Epidermal melanocyte (primary cell): ENCODE measurements around the gene CSTF2.
"Not testable (repeated sequence)": the region's sequence is repeated elsewhere in the genome, so short reads cannot be mapped to it uniquely, and the experiment has no call there.

Experiments
- DNase-seq: peaks from one replicate; pipeline ENCODE4 v3.0.0; 2011; ENCODE audit warnings: low spot score; ENCODE audit not compliant: insufficient read length

The CSTF2 gene, protein sequence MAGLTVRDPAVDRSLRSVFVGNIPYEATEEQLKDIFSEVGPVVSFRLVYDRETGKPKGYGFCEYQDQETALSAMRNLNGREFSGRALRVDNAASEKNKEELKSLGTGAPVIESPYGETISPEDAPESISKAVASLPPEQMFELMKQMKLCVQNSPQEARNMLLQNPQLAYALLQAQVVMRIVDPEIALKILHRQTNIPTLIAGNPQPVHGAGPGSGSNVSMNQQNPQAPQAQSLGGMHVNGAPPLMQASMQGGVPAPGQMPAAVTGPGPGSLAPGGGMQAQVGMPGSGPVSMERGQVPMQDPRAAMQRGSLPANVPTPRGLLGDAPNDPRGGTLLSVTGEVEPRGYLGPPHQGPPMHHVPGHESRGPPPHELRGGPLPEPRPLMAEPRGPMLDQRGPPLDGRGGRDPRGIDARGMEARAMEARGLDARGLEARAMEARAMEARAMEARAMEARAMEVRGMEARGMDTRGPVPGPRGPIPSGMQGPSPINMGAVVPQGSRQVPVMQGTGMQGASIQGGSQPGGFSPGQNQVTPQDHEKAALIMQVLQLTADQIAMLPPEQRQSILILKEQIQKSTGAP

DNA sequence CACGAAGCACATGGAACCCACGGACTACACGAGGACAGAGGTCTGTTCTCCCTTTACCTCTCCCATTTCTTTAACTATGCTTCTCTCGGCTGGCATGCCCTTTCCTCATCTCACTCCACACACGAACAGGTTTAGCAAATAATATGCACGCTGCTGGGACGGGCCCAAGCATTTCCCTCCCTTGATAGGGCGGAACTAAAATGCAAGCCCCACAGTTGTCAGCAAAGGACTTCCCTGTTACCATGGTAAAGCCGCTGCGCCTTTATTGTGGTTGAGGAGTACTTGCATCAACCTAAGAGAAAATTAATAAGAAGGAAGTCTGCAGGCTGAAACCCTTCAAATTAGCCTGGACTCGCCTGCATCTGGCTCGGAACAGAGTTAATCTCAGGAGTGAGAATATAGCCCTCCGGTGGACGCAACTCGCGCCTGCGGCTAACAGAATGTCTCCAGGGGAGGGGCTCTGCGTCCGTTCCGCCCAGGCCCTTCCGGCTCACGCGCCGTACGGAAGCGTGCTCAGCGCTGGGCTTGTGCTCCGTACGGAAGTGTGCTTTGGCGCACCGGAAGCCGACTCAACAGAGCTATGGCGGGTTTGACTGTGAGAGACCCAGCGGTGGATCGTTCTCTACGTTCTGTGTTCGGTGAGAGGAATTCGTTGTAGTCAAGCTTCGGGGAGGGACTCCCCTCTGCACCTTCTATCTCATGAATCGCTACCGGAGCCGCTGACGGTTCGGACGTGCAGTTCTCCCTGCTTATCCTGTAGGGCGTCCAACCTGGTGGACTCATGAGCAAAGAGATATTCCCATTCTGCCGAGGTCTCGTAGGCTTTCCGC, at the start of gene CSTF2:
CSTF2 (plus strand) TSS at position 555 of the 830 bp plus-strand sequence; CDS start at position 581, 26 bp downstream.
- DNase-seq: peak; percentile 59

DNA sequence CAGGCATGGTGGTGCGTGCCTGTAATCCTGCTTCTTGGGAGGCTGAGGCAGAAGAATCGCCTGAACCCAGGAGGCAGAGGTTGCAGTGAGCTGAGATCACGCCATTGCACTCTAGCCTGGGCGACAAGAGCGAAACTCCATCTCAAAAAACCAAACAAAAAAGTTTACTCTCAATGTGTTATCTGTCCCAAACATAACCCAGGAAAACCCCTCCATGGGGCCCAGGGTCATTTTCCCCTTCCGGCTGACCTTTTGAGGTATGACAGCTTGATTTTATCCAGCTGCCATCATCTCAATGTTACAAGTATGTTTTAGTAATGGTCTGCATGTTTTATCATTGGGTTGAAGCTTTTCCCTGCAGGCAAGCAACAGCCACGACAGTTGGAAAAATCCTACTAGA, 23.8 kb upstream of the CSTF2 start:
- not testable (repeated sequence) for DNase-seq

DNA sequence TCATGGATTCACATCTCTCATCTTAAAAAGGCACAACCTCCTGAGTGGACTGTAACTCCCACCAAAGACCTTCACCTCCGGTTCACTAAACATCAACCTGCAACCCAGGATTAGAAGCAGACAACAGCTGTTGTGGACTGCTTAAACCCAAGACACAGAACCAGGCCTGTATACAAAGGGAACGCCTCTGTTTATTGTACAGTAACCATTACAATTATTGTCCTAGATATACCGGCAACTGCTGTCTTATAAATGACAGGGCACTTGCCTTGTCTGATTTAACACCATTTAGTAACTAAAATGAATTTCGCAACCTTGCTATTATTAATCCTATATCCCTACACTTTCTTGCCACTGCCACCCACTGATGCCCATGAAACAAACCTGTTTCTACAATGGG, 22.8 kb upstream of the CSTF2 start:
- no peak for DNase-seq

DNA sequence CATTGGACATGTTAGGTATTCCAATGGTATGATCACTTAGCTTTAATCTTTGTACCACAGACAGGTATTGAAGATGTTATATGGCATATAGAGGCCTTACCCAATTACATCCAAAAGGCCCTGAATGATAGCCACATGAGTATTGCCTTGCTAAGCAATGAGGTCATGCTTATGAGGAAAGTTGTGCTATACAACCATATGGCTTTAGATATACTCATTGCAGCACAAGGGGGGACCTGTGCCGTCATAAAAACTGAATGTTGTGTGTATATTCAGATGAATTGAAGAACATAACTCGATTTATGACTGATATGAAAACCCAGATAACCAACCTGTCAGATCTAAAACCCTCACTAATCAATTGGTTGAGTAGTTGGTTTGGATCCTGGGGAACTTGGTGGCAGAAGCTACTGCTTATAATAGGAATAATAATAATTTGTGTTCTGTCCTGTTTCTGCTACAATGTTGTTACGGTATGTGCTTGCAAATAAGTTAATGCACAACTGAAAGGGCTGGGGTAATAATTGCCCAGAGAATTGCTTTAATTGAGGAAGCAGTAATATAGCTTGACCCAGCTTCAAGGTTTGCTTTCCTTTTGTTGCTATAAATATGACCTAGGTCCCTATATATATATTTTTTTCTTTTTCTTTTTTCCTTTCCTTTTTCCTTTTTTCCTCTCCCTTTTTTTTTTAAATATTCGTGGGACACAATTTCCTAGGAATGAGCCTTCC, 21.5 kb upstream of the CSTF2 start:
- DNase-seq: no peak

DNA sequence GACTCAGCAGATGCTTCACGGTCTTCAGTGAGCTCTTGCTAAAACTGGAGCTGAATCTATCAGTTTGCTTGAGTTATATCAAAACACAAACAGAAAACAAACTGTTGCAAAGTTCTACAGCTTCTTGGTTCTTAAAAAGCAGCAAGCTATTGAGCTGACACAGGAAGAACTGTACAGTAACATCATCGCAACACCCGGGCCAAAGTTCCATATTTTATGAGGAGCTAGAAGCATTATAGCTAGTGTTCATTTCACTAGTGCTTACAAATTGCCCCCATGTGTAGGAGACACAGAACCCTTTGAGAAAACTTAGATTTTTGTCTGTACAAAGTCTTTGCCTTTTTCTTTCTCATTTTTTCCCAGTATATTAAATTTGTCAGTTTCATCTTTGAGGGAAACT, 17.3 kb upstream of the CSTF2 start:
- no peak for DNase-seq

DNA sequence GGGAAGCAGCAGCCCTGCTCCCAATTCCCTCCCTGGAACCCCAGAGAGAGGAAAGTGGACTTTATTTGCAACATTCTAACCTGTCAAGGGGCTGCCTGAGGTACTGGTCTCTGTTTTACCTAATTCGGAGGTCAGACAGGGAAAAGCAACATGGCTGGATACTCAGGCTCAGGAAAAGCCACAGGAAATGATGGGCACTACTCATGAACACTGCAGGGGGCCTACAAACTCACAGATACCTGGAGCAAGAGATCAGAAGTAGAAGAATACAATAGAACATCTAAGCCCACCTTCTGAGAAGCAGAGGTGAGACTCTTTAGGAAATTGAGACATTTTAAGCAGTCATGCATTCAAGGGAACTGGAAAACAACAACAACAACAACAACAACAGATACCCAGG, 15.4 kb upstream of the CSTF2 start:
- no peak for DNase-seq

DNA sequence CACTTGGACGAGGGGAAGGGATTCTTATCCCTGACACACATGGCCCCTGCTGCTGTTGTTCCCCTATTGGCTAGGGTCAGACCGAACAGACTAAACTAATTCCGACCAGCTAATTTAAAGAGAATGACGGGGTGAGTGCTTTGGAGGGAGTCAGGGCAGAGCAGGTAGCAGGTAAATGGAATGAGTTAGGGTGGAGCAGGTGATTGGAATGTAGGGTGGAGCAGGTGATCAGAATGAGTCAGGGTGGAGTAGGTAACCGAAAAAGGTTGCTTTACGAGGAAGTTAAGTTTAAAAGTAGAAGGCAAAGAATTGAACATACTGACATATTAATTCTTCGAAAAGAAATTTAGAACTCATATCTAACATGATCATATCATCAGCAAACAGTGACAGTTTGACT, 11.9 kb upstream of the CSTF2 start:
- DNase-seq: not testable (repeated sequence)

DNA sequence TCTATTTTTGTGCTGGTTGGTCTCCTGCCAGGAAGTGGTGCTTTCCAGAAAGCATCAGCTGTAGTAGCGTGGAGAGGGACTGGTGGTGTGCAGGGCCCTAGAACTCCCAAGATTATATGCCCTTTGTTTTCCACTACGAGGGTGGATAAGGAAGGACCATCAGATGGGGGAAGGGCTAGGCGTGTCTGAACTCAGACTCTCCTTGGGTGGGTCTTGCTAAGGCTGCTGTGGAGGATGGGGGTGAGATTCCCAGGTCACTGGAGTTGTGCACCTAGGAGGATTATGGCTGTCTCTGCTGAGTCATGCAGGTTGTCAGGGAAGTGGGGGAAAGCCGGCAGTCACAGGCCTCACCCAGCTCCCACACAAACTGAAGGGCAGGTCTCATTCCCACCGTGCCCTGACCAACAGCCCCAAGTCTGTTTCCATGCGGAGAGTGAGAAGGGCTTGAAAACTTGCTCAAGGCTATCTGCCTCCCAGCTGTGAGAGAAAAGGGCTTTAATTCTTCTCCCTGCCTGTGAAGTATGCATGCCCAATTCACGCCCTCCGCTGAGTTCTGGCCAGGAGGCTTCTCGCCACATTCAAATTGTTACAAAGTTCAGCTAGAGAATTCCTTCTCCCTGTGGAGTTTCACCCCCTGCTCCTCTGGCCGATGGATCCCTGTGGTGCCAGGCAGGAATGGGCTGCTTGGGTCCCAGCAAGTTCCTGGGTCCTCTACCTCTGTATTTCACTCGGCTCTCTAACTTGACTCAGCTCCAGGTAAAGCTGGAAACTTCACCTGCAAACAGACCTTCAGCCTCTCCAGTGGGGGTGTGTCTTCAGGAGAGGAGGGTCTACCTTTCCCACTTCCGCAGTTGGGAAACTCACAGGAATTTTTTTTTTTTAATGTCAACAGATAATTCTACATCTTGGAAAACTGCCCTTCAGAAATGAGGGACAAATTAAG, 7.7 kb upstream of the CSTF2 start:
- no peak for DNase-seq

DNA sequence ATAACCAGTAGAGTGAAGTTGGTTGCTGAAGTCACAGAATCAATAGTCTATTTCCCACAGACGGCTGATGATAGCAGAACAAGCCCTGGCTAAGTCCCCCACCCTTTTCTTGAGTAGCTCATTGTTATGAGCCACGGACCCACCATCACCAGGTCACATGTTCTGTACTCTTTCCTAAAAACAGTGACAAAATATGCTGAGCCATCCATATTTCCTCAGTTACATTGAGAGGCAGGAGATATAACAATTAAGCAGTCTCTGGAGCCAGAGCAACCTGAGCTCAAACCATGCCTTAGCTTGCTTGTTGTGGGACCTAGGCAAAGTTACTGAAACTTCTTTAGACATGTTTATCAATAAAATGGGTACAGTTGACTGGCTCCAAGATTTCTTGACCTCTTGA, 2.9 kb upstream of the CSTF2 start:
- no peak for DNase-seq

DNA sequence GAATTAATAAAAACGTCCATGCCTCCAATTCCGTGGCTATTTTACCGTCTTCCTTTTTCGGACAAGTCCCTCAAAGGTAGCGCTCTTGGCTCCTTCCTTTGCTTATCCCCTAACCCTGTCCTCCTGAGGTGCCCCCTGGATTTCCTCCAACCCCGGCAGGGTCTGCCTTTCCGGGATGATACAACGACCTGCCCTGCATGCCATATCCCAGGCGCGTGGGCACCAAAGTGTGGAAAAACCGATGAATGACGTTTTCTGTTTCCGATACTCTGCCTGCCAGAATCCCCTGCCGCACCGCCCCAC, 706 bp upstream of the CSTF2 start:
- no peak for DNase-seq

DNA sequence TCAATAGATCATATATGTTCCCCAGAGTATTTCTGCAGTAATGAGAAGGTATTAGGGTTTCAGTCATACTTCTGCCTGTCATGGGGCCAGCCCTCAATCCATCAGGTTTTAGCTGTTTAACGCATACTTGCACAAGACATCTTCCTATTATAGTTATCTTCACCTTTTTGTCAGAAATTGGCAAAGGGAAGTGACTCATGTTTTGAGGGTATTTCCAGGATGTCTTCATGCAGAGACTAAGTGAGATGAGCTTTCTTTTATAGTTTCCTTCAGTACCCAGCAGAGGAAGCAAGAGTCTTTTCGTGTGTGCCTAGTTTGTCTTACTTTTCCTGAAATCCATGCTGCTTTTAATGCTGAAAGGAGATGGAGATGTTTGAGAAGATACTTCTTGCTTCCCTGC, 9.5 kb downstream of the CSTF2 start:
- no peak for DNase-seq

DNA sequence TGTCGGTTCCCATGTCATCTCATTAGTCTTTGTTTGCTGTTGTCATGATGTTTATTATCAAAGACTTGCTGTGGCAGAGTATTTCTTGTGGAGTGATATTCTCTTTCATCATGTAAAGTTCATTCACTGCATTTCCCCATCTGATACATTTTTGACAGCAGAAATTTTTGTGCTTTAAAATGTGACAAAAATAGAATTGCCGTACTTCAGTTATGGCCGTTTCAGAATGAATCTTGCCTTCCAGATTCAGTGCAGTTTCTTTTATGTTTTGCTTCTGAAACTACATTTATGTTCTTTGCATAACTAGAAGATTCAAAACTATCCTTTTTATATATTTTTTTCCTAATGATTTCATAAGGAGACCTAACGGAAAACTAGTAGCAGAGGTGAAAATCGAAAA, 10.0 kb downstream of the CSTF2 start:
- DNase-seq: no peak

DNA sequence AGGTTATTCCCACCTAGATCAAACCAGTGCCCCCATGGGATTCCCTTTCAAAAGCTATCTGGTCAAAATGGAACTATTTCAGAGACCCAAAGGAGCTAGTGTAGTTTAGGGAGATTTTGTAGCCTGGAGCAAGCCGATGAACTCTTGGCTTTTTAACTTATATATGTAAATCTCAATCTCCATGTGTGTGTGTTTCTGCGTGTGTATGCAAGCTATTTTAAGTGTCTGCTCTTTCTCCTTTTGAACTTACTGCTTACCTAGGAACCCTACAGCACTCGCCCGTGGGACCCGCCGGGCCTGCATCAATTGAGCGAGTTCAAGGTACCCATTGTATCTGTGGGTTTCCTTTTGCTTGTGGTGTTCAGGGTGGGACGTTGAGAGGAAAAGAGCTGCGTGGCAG, 10.4 kb downstream of the CSTF2 start:
- no peak for DNase-seq

DNA sequence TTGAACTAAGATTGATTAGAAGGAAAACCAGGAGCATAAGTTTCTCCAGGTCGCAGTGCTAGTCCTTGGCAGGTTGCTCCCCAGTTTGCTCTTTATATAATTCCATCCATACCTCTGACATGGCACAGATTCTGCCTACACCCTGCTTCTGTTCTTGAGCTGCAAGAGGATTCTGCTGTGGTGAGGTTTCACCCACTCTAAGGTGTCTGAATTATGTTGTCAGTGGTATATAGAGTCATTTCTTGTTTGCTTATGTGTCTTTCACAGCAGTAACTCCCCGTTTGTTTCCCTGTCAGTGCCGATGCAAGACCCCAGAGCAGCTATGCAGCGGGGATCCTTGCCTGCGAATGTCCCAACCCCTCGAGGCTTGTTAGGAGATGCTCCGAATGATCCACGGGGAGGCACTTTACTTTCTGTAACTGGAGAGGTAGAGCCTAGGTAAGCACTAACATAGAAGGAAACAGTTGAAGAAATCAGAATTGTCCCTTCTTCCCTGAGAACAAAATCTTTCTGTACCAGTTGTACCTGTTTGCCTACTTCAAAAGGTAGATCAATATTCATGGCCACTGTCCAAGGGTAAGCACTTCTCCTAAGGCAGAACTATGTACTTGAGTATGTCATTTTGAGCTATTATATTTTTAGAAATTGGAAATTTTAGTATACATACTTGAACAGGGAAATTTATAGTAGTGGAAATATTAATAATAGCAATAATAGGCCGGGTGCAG, 11.2 kb downstream of the CSTF2 start:
- DNase-seq: no peak

DNA sequence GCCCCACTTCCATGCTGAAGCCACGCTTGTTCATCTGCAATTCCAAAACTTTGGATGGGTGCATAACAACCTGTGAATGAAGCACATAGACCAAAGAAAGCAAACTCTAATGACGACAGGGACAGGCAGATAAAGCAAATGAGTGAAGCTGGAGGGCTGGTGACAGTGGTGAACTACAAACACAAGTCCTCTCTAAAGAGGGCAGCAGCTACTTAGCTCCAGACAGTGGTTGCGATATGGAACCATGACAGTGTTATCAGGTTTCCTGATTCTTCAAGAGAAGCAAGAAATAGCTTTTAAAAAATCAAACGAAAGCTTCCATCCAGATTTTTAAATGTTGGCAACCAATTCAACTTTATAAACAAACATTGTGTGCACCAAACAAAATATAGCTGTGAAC, 30.1 kb downstream of the CSTF2 start:
- no peak for DNase-seq

DNA sequence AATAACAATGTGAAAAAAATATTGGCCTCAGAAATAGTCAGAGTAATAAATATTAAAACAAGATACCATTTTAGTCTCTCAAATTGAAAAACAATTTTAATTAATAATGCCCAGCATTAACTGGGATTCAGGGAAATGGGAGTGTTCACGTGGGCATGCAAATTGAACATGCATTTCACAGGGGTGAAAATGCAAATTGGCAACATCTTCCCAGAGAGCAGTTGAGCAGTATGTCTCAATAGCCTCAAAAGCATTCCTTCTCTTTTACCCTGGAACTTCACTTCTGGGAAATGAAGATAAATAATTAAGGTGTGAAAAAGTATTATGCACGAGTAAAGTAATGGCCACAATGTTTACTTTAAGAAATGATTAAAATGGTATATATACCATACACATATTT, 32.6 kb downstream of the CSTF2 start:
- DNase-seq: no peak

DNA sequence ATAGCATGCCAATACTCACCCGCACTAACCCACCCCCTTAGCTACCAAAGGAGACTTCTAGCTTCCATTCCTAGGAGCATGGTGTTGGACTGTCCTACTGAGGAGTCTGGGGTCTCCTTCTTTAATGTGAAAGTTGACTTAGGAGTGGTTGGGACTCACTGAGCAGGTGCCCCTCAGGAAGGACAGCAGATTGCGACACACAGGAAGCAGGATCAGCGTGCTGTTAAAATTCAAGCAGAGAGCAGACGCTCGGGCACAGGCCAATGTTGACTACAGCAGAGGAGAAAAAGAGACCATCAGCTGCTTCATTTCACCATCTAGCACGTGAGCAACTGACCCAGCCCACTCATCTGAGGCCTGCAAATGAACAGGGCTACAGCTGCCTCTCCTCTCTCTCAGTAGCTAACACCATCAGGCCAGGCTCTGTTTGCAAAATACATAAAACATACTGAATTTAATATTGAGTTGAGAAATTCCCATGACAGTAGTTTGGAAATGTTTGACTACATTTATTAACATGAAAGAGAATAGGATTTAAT, 43.2 kb downstream of the CSTF2 start:
- DNase-seq: no peak

DNA sequence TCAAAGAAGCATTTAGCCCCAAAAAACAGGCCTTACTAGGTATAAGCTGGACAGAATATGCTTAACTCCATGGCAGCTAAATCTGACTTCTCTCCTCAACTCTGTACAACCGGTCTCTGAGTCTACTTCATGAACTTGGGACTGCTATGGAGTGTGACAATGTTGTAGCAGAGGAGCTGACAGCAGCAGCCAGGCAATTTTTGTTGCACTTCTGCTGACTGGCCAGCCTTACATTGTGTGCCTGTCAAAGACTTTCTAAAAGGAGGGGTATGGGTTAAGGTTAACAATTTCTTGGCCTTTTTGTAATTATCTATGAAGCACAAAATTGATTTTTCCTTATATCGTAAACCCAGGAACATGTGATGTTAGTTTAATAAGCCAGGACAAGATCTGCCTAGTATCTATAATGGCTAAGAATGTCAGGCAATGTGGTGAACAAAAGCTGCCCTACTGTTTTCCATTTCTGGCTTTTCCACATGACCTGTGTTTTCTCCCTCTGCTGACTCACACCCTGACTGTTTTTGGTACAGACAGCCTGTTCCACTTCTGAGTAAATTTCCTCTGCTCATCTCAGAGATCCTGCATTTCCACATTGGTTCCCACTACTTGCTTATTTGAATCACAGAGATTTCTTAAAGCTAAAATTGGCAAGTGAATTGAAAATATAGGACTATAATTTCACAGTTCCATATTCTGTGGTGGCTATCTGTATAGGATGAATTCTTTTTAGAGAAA, 44.6 kb downstream of the CSTF2 start:
- no peak for DNase-seq

DNA sequence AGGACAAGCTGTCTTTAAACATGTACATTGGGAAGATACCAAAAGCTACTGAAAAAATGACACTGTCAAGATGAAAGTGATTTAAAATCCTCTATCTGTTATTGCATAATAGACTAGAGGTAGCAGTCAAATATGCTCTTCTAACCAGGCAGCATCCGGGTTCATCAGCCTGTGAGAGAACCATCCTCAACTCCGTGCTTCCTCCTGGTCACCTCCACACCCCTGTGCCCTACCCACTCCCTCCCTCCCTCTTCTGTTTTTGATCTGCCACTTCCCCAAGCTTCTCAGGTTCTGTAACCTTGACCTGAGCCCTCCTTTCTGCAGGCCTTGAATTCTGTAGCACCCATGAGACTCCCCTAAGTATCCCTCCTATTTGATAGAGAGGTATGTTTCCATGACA, 48.1 kb downstream of the CSTF2 start:
- no peak for DNase-seq
